Stimulated activated CD4-positive, alpha-beta T cell treated with anti-CD3 and anti-CD28 coated beads, Interleukin-4, amount 100 ng/mL, for 4 hours (primary cell): ENCODE measurements around the gene HBA2.
"Not testable (repeated sequence)": the region's sequence is repeated elsewhere in the genome, so short reads cannot be mapped to it uniquely, and the experiment has no call there.

Source experiments
- DNase-seq, 2 experiments: peaks; one replicate each; pipeline ENCODE4 v3.0.0-alpha.2; 2020

The HBA2 gene

GRCh38 chr16:159136-159849, 13.4 kb upstream of the HBA2 start:
- no peak for DNase-seq

GRCh38 chr16:160242-160641, 12.4 kb upstream of the HBA2 start:
- DNase-seq, result not testable (repeated sequence)

GRCh38 chr16:160691-161190, 11.9 kb upstream of the HBA2 start:
- no peak for DNase-seq

GRCh38 chr16:162271-162991, 10.2 kb upstream of the HBA2 start:
- DNase-seq, result no peak

GRCh38 chr16:163139-163538, 9.5 kb upstream of the HBA2 start:
- DNase-seq, result not testable (repeated sequence)

GRCh38 chr16:163696-164095, 9.0 kb upstream of the HBA2 start:
- not testable (repeated sequence) for DNase-seq

- DNase-seq, result not testable (repeated sequence)
These were observed 8.4 kb upstream of the HBA2 start for GRCh38 chr16:164134-164823.

GRCh38 chr16:164827-165538, 7.7 kb upstream of the HBA2 start:
- no peak for DNase-seq

- peak; percentile 16 to 22 for DNase-seq
These were observed 6.9 kb upstream of the HBA2 start, which contains the start of gene HBM for GRCh38 chr16:165539-166374. TSS of gene HBM (plus strand) at chr16:165978. CDS start at chr16:165998, 20 bp downstream.

GRCh38 chr16:166375-167121, 6.1 kb upstream of the HBA2 start:
- DNase-seq, result no peak

- DNase-seq, result no peak
These were observed 5.5 kb upstream of the HBA2 start for GRCh38 chr16:167122-167690.

GRCh38 chr16:168424-168823, 4.3 kb upstream of the HBA2 start:
- DNase-seq, result no peak

- DNase-seq, result no peak
These were observed 3.7 kb upstream of the HBA2 start for GRCh38 chr16:169014-169413.

- DNase-seq, result not testable (repeated sequence)
These were observed 2.6 kb upstream of the HBA2 start for GRCh38 chr16:170088-170507.

GRCh38 chr16:170788-171187, 1.9 kb upstream of the HBA2 start:
- DNase-seq, result no peak

- not testable (repeated sequence) for DNase-seq
These were observed 657 bp downstream of the HBA2 start for GRCh38 chr16:173211-173854.

- DNase-seq, result not testable (repeated sequence)
These were observed 1.5 kb downstream of the HBA2 start for GRCh38 chr16:173928-174769.

- no peak for DNase-seq
These were observed 2.6 kb downstream of the HBA2 start for GRCh38 chr16:175011-175949.
